Heart left ventricle (tissue), 16 donors: ENCODE data around the gene ATF6B. TPM values are rescaled to one million over a fixed set of nuclear protein-coding genes. Genes with fewer than 3 reads are reported as not detected.
"Not testable (repeated sequence)": the region's sequence is repeated elsewhere in the genome, so short reads cannot be mapped to it uniquely, and the experiment has no call there.

Experiments
- ATAC-seq, 4 donors: fragments of 200-7000 bp; cut with Tn5 transposase; one replicate each; pipeline ENCODE4 v1.9.1; 2020 to 2022; ENCODE audit warnings: moderate library complexity in 4 of 4, mild to moderate bottlenecking in 3 of 4, moderate number of reproducible peaks in 1 of 4
- DNase-seq, 5 donors: peaks; one replicate each; pipeline ENCODE4 v3.0.0-alpha.2; 2020
- H3K27ac ChIP-seq, 12 donors: fragments of 200-600 bp; sonication (generic) in 4 of 12; one replicate each; pipeline versions ENCODE4 v1.5.0 to v1.8.0; 2016 to 2022; ENCODE audit warnings: mild to moderate bottlenecking in 2 of 12
- H3K27me3 ChIP-seq, 9 donors: fragments of 200-600 bp; sonication (generic) in 2 of 9; one replicate each; pipeline versions ENCODE4 v1.5.1 to v1.8.0; 2016 to 2022; ENCODE audit warnings: mild to moderate bottlenecking in 3 of 9
- H3K36me3 ChIP-seq, 9 donors: fragments of 200-600 bp; sonication (generic) in 2 of 9; one replicate each; pipeline versions ENCODE4 v1.5.0 to v1.8.0; 2018 to 2022; ENCODE audit warnings: mild to moderate bottlenecking in 2 of 9
- H3K4me1 ChIP-seq, 12 donors: fragments of 200-600 bp; sonication (generic) in 4 of 12; one replicate each; pipeline versions ENCODE4 v1.5.0 to v1.8.0; 2016 to 2022; ENCODE audit warnings: mild to moderate bottlenecking in 3 of 12
- H3K4me3 ChIP-seq, 12 donors: fragments of 200-600 bp; sonication (generic) in 4 of 12; one replicate each; pipeline versions ENCODE4 v1.5.0 to v1.8.0; 2017 to 2022; ENCODE audit warnings: mild to moderate bottlenecking in 9 of 12, moderate library complexity in 4 of 12
- H3K9me3 ChIP-seq, 12 donors: fragments of 200-600 bp; sonication (generic) in 4 of 12; one replicate each; pipeline versions ENCODE4 v1.5.0 to v1.8.0; 2016 to 2022; ENCODE audit warnings: mild to moderate bottlenecking in 1 of 12
- POLR2A ChIP-seq, 2 donors: fragments of 450-650 bp; IDR thresholded peaks; one replicate each; pipeline ENCODE4 v1.6.1; 2017; ENCODE audit warnings: antibody characterized with exemption in 2 of 2, mild to moderate bottlenecking in 2 of 2, moderate library complexity in 2 of 2
- WGBS, 4 donors: extraction: QIAGEN DNeasy Blood & Tissue Kit in 2 of 4; methylation state at CpG; one replicate each; pipeline versions ENCODE4 v1.1.5 to v1.1.7; 2013 to 2018; 5-methylcytosine and 5-hydroxymethylcytosine counted together
- intact Hi-C, 10 donors: fragments of 100-400 bp; cut with DNase I; formaldehyde crosslinking; loops; one replicate each; pipeline versions ENCODE4 v1.11.1 to v1.14.2; 2022
- polyA plus RNA-seq, 2 donors: library from polyadenylated mRNA; stranded (reverse); fragments of 200-250 nt; gene quantifications; one replicate each; pipeline ENCODE4 v1.2.3, GENCODE V29; 2013
- total RNA-seq, 9 donors: library from RNA; depleted of rRNA in 2 of 9; stranded (reverse); fragments of >200 nt in 2 of 9; fragmentation: NEBNext Ultra II Directional in 3 of 9; extraction: Animal tissue kit (Norgen Biotek cat#: 25700) in 3 of 9; gene quantifications; one replicate each; pipeline versions ENCODE4 v1.1.0 to v1.2.4, GENCODE V29; 2016 to 2023
- TF ChIP-seq, protein P1 (sequence below), 12 donors: fragments of 200-600 bp; sonication (generic) in 4 of 12; IDR thresholded peaks; one replicate each; pipeline versions ENCODE4 v1.5.0 to v1.8.0; 2018 to 2022; ENCODE audit warnings: antibody characterized with exemption in 12 of 12, mild to moderate bottlenecking in 5 of 12
- donor health status: ischemic (EF 13 %, LVEDD 7.1; RV severe dilation, severe dysfunction).
- donor health status: healthy with polysubstance abuse.
- donor health status: DM: no; HTN: yes; CAD: no.
- donor health status: DM: no; HTN: no; CAD: no.
- donor health status: ischemic (EF 25% LVEDD 6.9; RV normal size, moderate dysfunction).
- donor health status: ischemic (EF 25% LVEDD 5.7; RV mildly dilated, moderate dysfunction).
- donor health status: healthy.
- donor health status: DM: yes; HTN: yes; CAD: no.
- donor health status: ischemic (EF 35%, LVEDD 5.7; RV mildly dilated, moderate dysfunction).
- donor health status: nonischemic (EF 11% LVEDD 7.7; RV severe dilation, severe dysfunction).
- donor health status: DM: yes; HTN: yes; CAD: no.
- donor health status: PGD.
- donor health status: ischemic (EF 29% LVEDD 5.4; RV normal size, mild dysfunction).
- donor health status: nonischemic (EF 23%, LVEDD 6.1; RV moderate dilation, normal function).

The ATF6B gene
- total and polyA plus RNA-seq, 11 donors: 11.1 to 56.8 (median 28.7) TPM

DNA sequence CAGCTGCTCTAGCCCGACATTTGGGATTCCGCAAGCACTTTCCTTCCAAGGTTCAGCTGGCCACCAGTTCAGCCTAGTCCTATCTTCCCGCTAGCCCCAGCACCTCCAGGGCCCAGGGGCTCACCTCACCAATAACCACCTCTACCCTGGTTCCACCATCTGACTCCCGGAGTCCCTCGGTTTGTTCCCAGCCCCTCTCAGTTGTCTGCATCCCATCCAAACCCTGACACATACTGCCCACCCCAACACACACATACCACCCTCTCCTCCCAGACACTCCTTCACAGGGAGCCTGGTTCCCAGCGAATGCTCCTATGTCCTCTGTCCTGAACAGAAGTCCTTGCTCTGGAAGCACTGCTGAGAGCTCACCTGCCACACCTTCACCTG lies 19.3 kb downstream of the ATF6B start:
- H3K36me3 ChIP-seq: peaks cover 0 to 5% (median 0%) of the 10 kb centered on the region in 9 donors
- H3K9me3 ChIP-seq: no peaks in the 10 kb centered on the region
- ATAC-seq (no peak), DNase-seq (no peak)
- H3K4me3 ChIP-seq: peak overlapping the region; percentile 9 to 80 (median 60)
- no peak for TF ChIP-seq POLR2A (IDR thresholded peaks at IDR 0.05)
- WGBS, 4 donors: 22 to 35% (median 31%) methylated on average over 6 of the region's 6 CpGs
- intact Hi-C loops: no loop called here
- H3K27ac ChIP-seq: peak overlapping the region; percentile 72 to 95 (median 89)
- H3K4me1 ChIP-seq: peaks cover 10 to 78% (median 64%) of the 10 kb centered on the region in 12 donors
- peaks cover 0 to 3% (median 0%) of the 10 kb centered on the region in 9 donors for H3K27me3 ChIP-seq

DNA sequence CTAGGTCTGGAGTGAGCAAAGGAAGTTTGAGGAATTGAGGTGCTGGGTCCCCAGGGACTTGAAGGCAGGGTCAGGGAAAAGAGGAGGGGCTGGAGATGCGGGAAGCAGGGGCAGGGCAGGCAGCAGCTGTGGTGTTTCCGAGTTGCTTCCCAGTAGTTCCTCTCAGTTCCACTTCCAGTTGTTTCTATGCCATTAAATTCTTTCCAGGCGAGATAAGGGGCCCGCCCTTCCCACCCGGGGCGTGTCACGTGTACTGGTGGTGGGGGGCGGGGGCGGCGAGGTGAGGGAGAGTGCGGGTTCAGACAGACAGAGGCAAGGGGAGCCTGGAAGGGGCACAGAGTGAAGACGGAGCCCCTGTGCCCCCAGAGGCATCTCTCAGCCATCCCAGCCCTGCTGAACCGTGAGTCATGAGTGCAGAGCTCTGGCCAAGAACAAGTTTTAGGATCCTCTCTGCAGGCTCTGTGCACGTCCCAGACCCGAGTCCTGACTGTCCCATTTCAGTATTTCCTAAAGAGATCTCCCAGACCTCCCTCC lies 19.9 kb downstream of the ATF6B start:
- peaks cover 5 to 73% (median 58%) of the 10 kb centered on the region in 12 donors for H3K4me1 ChIP-seq
- DNase-seq (peak; percentile 78 to 86 (median 81)), ATAC-seq (peak; percentile 45 to 71 (median 64))
- intact Hi-C loops: no loop called here
- peaks cover 0 to 3% (median 0%) of the 10 kb centered on the region in 9 donors for H3K27me3 ChIP-seq
- peak overlapping the region in 11 of 12 donors; percentile 35 to 80 (median 62) for H3K4me3 ChIP-seq
- H3K36me3 ChIP-seq: peaks cover 0 to 5% (median 0%) of the 10 kb centered on the region in 9 donors
- H3K27ac ChIP-seq: peak overlapping the region; percentile 72 to 95 (median 89)
- 0 to 4% (median 1%) methylated on average over 13 to 15 of the region's 15 CpGs for WGBS, 4 donors
- H3K9me3 ChIP-seq: no peaks in the 10 kb centered on the region
- TF ChIP-seq, protein P1, sequence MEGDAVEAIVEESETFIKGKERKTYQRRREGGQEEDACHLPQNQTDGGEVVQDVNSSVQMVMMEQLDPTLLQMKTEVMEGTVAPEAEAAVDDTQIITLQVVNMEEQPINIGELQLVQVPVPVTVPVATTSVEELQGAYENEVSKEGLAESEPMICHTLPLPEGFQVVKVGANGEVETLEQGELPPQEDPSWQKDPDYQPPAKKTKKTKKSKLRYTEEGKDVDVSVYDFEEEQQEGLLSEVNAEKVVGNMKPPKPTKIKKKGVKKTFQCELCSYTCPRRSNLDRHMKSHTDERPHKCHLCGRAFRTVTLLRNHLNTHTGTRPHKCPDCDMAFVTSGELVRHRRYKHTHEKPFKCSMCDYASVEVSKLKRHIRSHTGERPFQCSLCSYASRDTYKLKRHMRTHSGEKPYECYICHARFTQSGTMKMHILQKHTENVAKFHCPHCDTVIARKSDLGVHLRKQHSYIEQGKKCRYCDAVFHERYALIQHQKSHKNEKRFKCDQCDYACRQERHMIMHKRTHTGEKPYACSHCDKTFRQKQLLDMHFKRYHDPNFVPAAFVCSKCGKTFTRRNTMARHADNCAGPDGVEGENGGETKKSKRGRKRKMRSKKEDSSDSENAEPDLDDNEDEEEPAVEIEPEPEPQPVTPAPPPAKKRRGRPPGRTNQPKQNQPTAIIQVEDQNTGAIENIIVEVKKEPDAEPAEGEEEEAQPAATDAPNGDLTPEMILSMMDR (IDR thresholded peaks at IDR 0.05): peak in 1 of 12 donors; percentile 9
- peak in 1 of 2 donors; percentile 18 for TF ChIP-seq POLR2A (IDR thresholded peaks at IDR 0.05)

DNA sequence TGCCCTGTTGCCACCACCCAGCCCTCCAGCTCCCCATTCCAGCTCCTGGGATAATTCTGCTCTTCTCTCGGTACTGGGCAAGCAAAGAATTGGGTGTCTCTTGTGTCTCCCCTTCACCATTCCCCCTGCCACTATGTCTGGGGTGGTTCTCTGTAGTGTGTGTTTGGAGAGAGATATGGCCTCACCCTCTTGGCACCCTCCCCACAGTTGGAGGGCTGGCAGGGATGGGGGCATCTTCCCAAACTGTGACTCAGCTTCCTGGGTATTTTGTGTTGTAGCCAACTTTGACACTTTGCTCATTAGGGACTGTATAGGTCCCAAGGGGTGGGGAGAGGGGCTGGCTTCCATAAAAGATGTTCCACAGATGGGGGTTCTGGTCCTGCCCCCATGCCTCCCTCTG lies 20.6 kb downstream of the ATF6B start:
- H3K4me3 ChIP-seq: peak overlapping the region in 11 of 12 donors; percentile 35 to 80 (median 62)
- intact Hi-C loops: no loop called here
- peak overlapping the region; percentile 72 to 95 (median 89) for H3K27ac ChIP-seq
- peaks cover 3 to 65% (median 52%) of the 10 kb centered on the region in 12 donors for H3K4me1 ChIP-seq
- H3K27me3 ChIP-seq: peaks cover 0 to 3% (median 0%) of the 10 kb centered on the region in 9 donors
- peak in 1 of 5 donors; percentile 44 for DNase-seq
- H3K9me3 ChIP-seq: no peaks in the 10 kb centered on the region
- peak in 2 of 4 donors; percentile 0 to 6 for ATAC-seq
- TF ChIP-seq POLR2A (IDR thresholded peaks at IDR 0.05): no peak
- H3K36me3 ChIP-seq: peaks cover 0 to 6% (median 0%) of the 10 kb centered on the region in 9 donors
- WGBS, 4 donors: 56 to 89% (median 79%) methylated on average over 1 of the region's 1 CpG

DNA sequence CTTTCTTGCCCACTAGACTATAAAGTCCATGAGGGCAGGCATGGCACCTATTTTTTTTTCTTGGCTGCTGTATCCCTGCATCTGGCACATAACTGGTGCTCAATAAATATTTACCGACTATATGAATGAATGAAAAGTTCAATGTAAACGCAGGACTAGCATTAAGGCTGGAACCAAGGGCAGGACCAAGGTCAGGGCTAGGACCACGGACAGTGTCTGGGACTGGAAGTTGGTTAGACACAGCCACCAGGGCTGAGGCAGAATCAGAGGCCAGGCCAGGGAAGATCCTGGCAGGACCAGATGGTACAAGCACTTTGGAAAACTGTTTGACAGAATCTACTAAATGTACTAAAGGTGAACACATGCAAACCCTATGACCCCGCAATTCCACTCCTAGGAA lies 22.6 kb downstream of the ATF6B start:
- ATAC-seq (no peak), DNase-seq (no peak)
- H3K9me3 ChIP-seq: no peaks in the 10 kb centered on the region
- H3K27ac ChIP-seq: no peak overlapping the region
- TF ChIP-seq, protein P1 (IDR thresholded peaks at IDR 0.05): no peak
- no peak for TF ChIP-seq POLR2A (IDR thresholded peaks at IDR 0.05)
- intact Hi-C loops: no loop called here
- peaks cover 0 to 3% (median 0%) of the 10 kb centered on the region in 9 donors for H3K27me3 ChIP-seq
- H3K4me1 ChIP-seq: peaks cover 3 to 45% (median 33%) of the 10 kb centered on the region in 12 donors
- peak overlapping the region in 1 of 12 donors; percentile 32 for H3K4me3 ChIP-seq
- 72 to 77% (median 75%) methylated on average over 4 of the region's 4 CpGs for WGBS, 4 donors
- H3K36me3 ChIP-seq: peaks cover 0 to 21% (median 0%) of the 10 kb centered on the region in 9 donors

DNA sequence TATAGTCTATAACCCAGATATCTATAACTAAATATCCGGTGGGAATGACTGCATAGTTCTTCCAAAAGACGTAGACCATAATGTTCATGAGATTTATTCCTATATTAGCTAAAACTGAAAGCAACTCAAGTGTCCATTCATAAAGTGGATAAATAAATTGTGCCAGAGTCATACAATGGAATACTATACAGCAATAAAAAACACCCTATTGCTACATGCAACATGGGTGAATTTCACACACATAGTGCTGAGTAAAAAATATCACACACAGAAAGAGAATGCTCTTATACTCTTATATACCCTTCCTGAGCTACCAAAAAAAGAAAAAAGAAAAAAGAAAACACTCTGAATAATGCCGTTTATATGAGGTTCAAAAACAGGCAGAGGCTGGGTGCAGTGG lies 25.8 kb downstream of the ATF6B start:
- WGBS, 4 donors: 90 to 95% (median 91%) methylated on average over 3 of the region's 3 CpGs
- Histone ChIP-seq H3K36me3 (peaks cover 0 to 51% (median 11%) of the 10 kb centered on the region in 9 donors), H3K27ac (no peak overlapping the region), H3K27me3 (peaks cover 0 to 3% (median 0%) of the 10 kb centered on the region in 9 donors), H3K9me3 (no peaks in the 10 kb centered on the region), H3K4me3 (no peak overlapping the region), H3K4me1 (peaks cover under 1 to 20% (median 13%) of the 10 kb centered on the region in 12 donors)
- DNase-seq (no peak), ATAC-seq (no peak)
- intact Hi-C loops: no loop called here
- TF ChIP-seq POLR2A (IDR thresholded peaks at IDR 0.05): no peak
- TF ChIP-seq, protein P1 (IDR thresholded peaks at IDR 0.05): no peak

DNA sequence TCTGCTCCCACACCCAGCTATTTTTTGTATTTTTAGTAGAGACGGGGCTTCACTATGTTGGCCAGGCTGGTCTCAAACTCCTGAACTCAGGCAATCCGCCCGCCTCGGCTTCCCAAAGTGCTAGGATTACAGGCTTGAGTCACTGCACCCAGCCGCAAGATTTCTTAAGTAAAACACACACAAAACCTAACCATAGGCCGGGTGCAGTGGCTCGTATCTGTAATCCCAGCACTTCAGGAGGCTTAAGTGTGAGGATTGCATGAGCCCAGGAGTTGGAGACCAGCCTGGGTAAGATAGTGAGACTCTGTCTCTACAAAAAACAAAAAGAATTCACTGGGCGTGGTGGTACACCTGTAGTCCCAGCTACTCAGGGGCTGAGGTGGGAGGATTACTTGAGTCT lies 27.8 kb downstream of the ATF6B start:
- WGBS, 4 donors: 83 to 88% (median 87%) methylated on average over 8 of the region's 8 CpGs
- intact Hi-C loops, H3K4me3 ChIP-seq, ATAC-seq, H3K27ac ChIP-seq, H3K9me3 ChIP-seq, DNase-seq: not testable (repeated sequence)
- Histone ChIP-seq H3K27me3 (peaks cover 6 to 22% (median 14%) of the 10 kb centered on the region in 9 donors), H3K4me1 (peaks cover 0 to 15% (median 0%) of the 10 kb centered on the region in 12 donors), H3K36me3 (peaks cover 0 to 70% (median 30%) of the 10 kb centered on the region in 9 donors)
